GM21447 (cell line): ENCODE data around the gene BOC.

Source experiments
- ATAC-seq: cut with Tn5 transposase; IDR thresholded peaks from one replicate; pipeline ENCODE4 v1.9.1; 2021; ENCODE audit not compliant: unreplicated experiment

Gene BOC

GRCh38 chr3:113221721-113222257 lies 10.4 kb downstream of the BOC start:
- no peak for ATAC-seq

GRCh38 chr3:113222451-113223086 lies 11.2 kb downstream of the BOC start:
- no peak for ATAC-seq

GRCh38 chr3:113223475-113224281 lies 12.3 kb downstream of the BOC start:
- peak; percentile 65 for ATAC-seq

GRCh38 chr3:113225286-113225685 lies 13.9 kb downstream of the BOC start:
- no peak for ATAC-seq

DNA sequence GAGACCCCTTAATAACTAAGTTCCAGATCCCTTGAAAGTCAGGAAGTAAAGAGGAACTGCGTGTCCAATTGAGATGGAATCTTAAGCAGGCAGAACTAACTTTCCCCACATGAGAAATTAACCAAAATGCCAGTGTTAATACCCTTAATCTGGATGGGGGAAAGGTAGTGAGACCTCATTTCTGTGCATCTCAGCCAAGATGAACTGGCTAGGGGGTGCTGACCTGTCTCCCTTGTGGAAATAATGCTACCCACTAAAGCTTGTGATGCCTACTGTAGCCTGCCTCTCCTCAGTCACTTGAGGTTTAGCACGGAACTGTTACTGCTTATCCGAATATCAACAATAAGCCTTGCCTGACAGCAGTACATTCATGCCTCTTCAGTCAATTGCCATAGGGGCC lies 15.1 kb downstream of the BOC start:
- ATAC-seq = no peak

DNA sequence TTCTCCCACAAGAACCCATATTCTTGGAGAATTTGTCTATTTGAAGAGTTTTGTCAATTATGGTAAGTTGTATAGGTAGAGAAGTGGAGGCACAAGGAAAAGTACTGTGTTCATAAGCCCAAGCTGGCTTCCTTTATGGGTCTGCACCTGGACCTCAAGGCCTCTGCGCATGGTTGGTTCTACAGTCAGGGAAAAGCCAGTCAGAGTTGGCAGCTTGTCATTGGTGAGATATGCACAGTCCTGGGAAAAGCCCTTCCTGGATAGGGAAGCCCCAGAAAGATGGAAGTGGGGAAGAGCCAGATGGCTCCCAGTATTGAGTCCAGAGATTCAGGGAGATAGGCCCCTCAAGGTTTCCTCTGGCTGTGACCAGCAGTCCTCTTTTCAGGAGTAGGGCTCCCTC lies 15.8 kb downstream of the BOC start:
- ATAC-seq = no peak

DNA sequence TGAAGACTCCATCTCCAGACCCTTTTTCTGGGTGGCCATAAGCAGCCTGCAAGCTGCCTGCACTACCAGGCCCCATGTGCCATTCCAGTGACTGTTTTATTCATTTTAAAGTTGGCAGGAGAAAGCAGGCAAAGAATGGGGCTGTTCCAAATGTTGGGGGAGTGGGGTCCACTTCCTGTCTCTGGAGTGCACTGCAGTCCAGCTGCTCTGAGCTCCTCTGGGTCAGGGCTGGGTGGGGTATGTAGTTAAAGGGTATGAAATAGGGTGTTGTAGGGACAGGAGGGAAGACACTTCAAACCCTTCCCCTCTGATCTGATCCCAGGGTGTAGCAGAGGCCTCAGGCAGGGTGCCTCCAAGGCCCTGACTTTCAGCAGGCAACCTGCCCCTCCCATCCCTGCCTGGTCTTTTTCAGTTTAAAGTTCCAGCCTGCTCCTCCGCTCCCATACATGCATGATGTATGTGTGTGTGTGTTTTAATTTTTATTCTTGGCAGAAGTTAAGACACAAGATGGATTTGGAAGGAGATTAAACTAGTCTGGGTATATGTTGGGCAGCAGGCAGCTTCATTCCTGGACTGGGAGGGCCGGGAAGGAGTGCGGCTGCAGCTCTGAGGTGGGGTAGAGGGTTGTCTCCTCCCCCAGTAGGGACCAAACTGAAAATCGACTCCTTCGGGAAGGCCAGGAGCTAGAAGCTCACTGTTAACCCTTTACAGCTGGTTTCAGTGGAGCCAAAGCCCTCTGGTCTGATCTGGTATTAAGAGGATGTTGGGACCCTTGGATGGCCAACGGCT lies 17.3 kb downstream of the BOC start:
- no peak for ATAC-seq

- no peak for ATAC-seq
These were observed 20.0 kb downstream of the BOC start for GRCh38 chr3:113231391-113231790.

DNA sequence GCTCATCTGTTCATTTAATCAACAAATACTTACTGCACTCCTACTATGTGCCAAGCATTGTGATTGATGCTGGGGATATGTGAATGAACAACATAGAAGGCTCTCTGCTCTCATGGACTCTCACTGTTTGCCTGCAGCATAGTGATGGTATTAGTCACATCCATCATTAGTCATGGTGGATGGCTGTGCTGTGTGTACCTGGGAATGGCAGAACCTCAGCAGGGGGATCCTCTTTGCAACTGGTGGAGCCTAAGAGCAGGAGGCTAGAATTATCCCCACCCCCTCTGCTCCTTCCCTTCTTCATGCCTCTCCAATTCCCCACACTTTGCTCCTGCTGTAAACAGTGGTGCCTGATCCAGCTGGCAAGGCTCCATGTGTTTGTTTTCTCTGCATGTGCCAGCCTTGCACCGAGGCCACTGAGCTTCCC lies 20.5 kb downstream of the BOC start:
- ATAC-seq = no peak

- ATAC-seq = no peak
These were observed 21.0 kb downstream of the BOC start for GRCh38 chr3:113232342-113232741.

- ATAC-seq = no peak
These were observed 22.1 kb downstream of the BOC start for GRCh38 chr3:113233497-113233896.

DNA sequence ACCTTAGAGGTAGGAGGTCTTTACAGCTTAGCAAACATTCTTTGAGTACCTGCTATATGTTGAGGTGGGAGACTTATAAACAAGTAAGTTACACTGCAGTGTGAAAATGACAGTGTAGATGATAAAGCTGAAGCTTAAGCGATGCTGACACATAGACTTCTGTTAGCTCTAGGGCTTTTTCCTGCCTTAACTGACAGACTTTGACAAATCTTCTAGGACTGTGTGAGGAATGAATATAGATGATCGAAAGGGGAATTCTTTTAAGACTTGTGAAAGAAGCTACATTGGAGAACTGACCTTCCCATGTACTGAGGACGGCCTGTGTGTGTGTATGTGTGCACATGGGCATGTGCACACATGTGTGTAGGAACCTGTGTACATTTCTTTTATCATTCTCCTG lies 22.7 kb downstream of the BOC start:
- ATAC-seq = no peak

- no peak for ATAC-seq
These were observed 23.4 kb downstream of the BOC start for GRCh38 chr3:113234688-113235260.

DNA sequence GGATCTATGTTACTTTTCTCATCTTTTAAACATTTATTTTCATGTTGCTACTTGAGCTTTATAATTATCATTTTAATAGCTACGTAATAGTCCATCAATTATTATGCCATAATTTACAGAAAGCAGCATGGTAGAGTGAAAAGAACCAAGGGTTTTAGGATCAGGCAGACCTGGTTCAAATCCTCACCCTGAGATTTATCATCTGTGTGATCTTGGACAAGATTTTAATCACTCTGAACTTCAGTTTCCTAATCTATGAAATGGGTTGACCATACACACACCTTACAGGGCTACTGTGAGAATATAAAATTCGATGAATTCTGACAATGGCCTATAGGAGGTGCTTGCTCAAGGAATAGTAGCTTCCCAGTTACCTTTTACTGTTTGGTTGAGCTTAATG lies 27.1 kb downstream of the BOC start:
- no peak for ATAC-seq

- no peak for ATAC-seq
These were observed 29.5 kb downstream of the BOC start for GRCh38 chr3:113240841-113241240.

- no peak for ATAC-seq
These were observed 30.1 kb downstream of the BOC start for GRCh38 chr3:113241292-113242095.

- ATAC-seq = no peak
These were observed 30.8 kb downstream of the BOC start for GRCh38 chr3:113242096-113242581.

GRCh38 chr3:113243071-113243470 lies 31.7 kb downstream of the BOC start:
- ATAC-seq = no peak

DNA sequence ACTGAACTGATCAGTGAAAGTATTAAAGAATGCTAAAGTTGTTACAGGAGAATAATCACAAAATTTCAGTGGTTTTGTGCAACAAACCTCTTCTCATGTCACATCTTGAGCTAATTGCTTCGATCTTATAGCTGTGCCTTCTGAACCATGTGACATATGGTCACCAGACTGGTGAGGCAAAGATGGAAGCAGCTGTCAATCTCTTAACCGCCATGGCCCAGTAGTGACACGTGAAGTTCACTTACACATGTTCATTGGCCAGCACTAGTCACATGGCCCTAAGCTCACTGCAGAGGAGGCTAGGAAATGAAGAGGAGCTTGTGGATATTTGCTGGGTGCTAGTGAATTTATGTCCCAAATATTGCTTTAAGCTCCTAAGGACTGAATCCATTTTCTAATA lies 32.5 kb downstream of the BOC start:
- ATAC-seq = no peak

GRCh38 chr3:113245761-113246161 lies 34.4 kb downstream of the BOC start:
- ATAC-seq = no peak
